Measurements from ENCODE around the gene MRPS11. TPM values are rescaled to one million over a fixed set of nuclear protein-coding genes. Genes with fewer than 3 reads are reported as not detected.

MRPS11 gene
- total RNA-seq, 1 donor from 2014 or later, result 45.2 TPM

- no peak for DNase-seq (ENCODE audit: extremely low spot score, unreplicated experiment)
- H3K9me3 Mint-ChIP-seq, result no peaks in the 10 kb centered on the region
- TF ChIP-seq CTCF (conservative IDR thresholded peaks at IDR 0.05), result no peak
- H3K27me3 Mint-ChIP-seq, result no peaks in the 10 kb centered on the region
- H3K4me1 Mint-ChIP-seq (ENCODE audit: unreplicated experiment), result no peaks in the 10 kb centered on the region
- H3K36me3 Mint-ChIP-seq, result peaks cover 24% of the 10 kb centered on the region
- H3K4me3 Mint-ChIP-seq, result no peak overlapping the region
- no peak overlapping the region for H3K27ac Mint-ChIP-seq
Observed at GRCh38 chr15:88509321-88509720, 41.8 kb downstream of the MRPS11 start.

GRCh38 chr15:88509964-88510363 lies 42.5 kb downstream of the MRPS11 start:
- no peak for TF ChIP-seq CTCF (conservative IDR thresholded peaks at IDR 0.05)
- Mint-ChIP-seq H3K4me3 (no peak overlapping the region), H3K27me3 (no peaks in the 10 kb centered on the region), H3K27ac (no peak overlapping the region), H3K4me1 (ENCODE audit: unreplicated experiment) (no peaks in the 10 kb centered on the region), H3K36me3 (peaks cover 22% of the 10 kb centered on the region), H3K9me3 (no peaks in the 10 kb centered on the region)
- no peak for DNase-seq (ENCODE audit: extremely low spot score, unreplicated experiment)

GRCh38 chr15:88511161-88511560 lies 43.7 kb downstream of the MRPS11 start:
- Mint-ChIP-seq H3K4me1 (ENCODE audit: unreplicated experiment) (no peaks in the 10 kb centered on the region), H3K27ac (no peak overlapping the region), H3K36me3 (peaks cover 19% of the 10 kb centered on the region), H3K9me3 (no peaks in the 10 kb centered on the region), H3K4me3 (no peak overlapping the region), H3K27me3 (no peaks in the 10 kb centered on the region)
- no peak for TF ChIP-seq CTCF (conservative IDR thresholded peaks at IDR 0.05)
- no peak for DNase-seq (ENCODE audit: extremely low spot score, unreplicated experiment)

- Mint-ChIP-seq H3K27ac (no peak overlapping the region), H3K27me3 (no peaks in the 10 kb centered on the region), H3K4me3 (no peak overlapping the region), H3K4me1 (ENCODE audit: unreplicated experiment) (no peaks in the 10 kb centered on the region), H3K36me3 (peaks cover 19% of the 10 kb centered on the region), H3K9me3 (no peaks in the 10 kb centered on the region)
- DNase-seq (ENCODE audit: extremely low spot score, unreplicated experiment), result no peak
- no peak for TF ChIP-seq CTCF (conservative IDR thresholded peaks at IDR 0.05)
Observed at GRCh38 chr15:88512078-88512477, 44.6 kb downstream of the MRPS11 start.

GRCh38 chr15:88512601-88513000 lies 45.1 kb downstream of the MRPS11 start:
- Mint-ChIP-seq H3K27me3 (no peaks in the 10 kb centered on the region), H3K27ac (no peak overlapping the region), H3K4me3 (no peak overlapping the region), H3K9me3 (no peaks in the 10 kb centered on the region), H3K36me3 (peaks cover 19% of the 10 kb centered on the region), H3K4me1 (ENCODE audit: unreplicated experiment) (no peaks in the 10 kb centered on the region)
- DNase-seq (ENCODE audit: extremely low spot score, unreplicated experiment), result no peak
- no peak for TF ChIP-seq CTCF (conservative IDR thresholded peaks at IDR 0.05)

GRCh38 chr15:88513195-88513594 lies 45.7 kb downstream of the MRPS11 start:
- Mint-ChIP-seq H3K36me3 (peaks cover 19% of the 10 kb centered on the region), H3K27ac (no peak overlapping the region), H3K9me3 (no peaks in the 10 kb centered on the region), H3K4me1 (ENCODE audit: unreplicated experiment) (no peaks in the 10 kb centered on the region), H3K27me3 (no peaks in the 10 kb centered on the region), H3K4me3 (no peak overlapping the region)
- no peak for TF ChIP-seq CTCF (conservative IDR thresholded peaks at IDR 0.05)
- no peak for DNase-seq (ENCODE audit: extremely low spot score, unreplicated experiment)

Measured in type B pancreatic cell (in vitro differentiated cells).